Measurements from ENCODE around the gene LRRC26.
"Not testable (repeated sequence)": the region's sequence is repeated elsewhere in the genome, so short reads cannot be mapped to it uniquely, and the experiment has no call there.

Gene LRRC26

DNA sequence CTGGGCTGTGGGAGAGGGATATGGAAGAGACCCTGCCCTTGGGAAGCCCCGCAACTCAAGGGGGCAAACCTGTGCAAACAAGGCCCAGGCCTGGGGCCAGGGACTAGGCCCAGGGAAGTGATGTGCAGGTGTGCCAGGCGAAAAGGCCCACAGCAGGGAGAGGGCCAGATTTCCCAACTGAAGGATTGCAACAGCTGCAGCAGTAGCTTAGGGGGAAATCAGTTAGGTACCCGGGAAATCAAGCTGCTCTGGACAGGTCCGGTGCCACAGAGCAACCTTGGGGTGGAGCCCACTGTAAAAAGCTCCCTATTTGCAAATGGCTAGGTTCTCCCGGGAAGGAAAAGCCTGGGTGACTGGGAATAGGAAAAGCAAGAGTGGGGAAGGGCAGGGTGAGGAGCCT is 20.5 kb downstream of the LRRC26 start:
- DNase-seq: no peak

GRCh38 chr9:137148661-137149060 is 21.2 kb downstream of the LRRC26 start:
- DNase-seq: no peak

GRCh38 chr9:137148242-137148641 is 21.6 kb downstream of the LRRC26 start:
- DNase-seq: no peak

GRCh38 chr9:137147793-137148160 is 22.1 kb downstream of the LRRC26 start:
- DNase-seq: no peak

DNA sequence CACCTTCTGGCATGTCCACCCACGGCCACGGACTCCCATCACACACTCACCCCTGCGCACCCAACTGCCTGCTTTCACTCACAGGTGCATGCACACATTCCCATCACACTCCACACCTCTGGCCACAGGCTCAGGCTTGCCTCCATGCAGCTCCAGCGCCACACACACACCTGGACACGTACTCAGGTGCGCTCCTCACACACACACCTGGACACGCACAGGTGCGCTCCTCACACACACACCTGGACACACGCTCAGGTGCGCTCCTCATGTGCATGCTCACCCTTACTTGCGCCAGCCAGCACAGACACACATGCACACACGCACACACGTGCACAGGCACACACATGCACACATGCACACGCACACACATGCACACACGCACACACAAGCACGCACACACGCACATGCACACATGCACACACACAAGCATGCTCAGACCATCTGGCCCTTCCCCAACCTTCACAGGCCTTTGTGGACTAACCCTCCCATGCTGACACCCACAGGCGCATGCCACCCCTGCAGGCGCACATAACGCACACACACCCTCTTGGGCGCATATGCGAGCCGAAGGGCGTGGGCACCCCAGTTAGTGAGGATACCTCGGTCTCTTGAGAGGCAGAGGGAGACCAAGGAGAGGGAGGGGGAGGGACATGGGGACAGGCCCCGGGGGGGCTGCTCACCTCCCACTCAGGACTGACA is 22.6 kb downstream of the LRRC26 start:
- DNase-seq: no peak

GRCh38 chr9:137146527-137146918 is 23.3 kb downstream of the LRRC26 start:
- DNase-seq: no peak

DNA sequence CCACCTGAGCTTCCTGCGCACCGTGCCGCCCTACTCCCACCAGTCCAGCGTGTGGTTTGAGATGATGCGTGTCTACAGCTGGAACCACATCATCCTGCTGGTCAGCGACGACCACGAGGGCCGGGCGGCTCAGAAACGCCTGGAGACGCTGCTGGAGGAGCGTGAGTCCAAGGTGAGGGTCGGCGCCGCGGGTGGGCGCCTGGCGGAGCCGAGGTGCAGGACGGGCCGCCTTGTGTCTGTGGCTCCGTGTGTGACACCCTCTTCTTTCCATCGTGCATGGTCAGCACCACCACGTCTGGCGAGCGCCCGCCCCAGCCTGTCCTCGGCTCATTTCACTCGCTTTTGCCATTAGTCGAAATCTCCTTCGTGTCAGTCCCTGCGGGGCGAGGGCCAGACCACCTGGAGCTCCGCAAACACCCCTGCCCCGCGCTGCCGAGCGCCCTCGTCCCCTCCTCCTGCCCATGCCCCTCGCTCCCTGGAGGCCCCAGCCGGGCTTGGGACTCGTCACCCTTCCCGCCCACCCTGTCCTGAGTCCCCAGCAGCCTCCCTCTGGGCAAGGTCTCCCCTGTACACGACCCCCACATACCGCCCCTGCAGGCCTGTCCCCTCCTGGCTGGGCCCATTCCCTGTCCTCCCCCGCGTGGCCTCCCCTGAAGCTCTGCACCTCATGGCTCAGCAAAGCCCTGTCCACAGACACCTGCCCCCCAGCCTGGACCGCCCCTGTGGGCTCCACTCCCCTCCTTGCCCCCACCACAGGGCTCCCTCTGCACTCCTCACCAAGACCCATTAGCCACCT is 23.9 kb downstream of the LRRC26 start:
- no peak for DNase-seq

GRCh38 chr9:137143459-137143858 is 26.4 kb downstream of the LRRC26 start:
- no peak for DNase-seq

GRCh38 chr9:137141976-137142936 is 27.6 kb downstream of the LRRC26 start:
- DNase-seq: no peak

- no peak for DNase-seq
Observed at GRCh38 chr9:137141050-137141810, 28.6 kb downstream of the LRRC26 start.

- DNase-seq: no peak
Observed at GRCh38 chr9:137140151-137141012, 29.5 kb downstream of the LRRC26 start.

DNA sequence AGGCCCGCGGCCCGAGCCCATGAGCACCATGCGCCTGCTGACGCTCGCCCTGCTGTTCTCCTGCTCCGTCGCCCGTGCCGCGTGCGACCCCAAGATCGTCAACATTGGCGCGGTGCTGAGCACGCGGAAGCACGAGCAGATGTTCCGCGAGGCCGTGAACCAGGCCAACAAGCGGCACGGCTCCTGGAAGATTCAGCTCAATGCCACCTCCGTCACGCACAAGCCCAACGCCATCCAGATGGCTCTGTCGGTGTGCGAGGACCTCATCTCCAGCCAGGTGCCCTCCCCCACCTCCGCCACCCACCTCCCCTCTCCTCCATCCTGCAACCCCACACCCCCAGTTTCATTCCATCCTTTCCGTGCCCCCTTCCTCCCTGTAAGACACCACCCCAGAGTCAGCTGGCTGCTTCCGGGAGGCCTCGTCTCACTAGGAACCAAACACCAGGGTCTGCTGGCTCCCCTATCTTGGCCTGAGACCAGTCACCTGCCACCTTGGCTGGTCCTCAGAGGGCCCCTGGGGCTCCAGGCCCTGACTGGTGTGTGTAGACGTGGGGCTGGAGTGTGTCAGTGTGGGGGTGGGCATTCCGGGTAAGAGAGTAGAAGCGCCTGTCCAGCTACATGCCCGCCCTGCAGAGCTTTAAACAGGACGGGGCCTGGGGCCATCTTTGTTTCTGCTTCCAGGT is 30.2 kb downstream of the LRRC26 start:
- no peak for DNase-seq

- DNase-seq: no peak
Observed at GRCh38 chr9:137138722-137139467, 31.0 kb downstream of the LRRC26 start, which contains the start of gene GRIN1. TSS of gene GRIN1 (plus strand) at chr9:137139154. CDS start at chr9:137139487, 333 bp downstream.

DNA sequence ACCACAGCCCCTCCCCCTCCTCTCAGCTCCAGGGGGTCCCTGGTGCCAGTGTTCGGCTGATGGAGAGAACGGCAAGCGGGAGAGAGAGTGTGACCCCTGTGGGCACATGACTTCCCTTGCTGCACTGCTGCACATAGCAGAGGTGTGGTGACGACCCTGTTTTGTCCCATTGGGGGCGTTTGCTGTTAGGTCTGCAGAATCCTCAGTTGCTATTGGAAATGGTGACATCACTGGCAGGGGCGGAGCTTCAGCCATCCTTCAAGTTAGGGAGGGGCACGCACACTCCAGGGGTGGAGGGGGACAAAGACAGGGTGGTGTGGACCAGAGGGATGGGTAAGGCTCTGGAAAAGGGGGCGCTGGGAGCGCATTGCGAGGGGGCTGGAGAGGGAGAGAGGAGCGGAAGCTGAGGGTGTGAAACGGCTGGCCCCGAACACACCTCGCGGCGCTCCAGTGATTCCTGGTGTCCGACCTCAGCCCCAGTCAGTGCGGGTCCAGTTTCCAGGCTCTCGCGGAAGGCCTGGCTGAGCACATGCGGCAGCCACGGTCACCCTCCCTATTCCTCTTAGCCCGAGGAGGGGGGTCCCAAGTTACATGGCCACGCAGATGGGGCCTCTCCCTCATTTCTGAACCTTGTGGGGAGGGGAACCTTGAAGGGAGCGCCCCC is 31.7 kb downstream of the LRRC26 start:
- DNase-seq: no peak

GRCh38 chr9:137136881-137137607 is 32.8 kb downstream of the LRRC26 start:
- no peak for DNase-seq

DNA sequence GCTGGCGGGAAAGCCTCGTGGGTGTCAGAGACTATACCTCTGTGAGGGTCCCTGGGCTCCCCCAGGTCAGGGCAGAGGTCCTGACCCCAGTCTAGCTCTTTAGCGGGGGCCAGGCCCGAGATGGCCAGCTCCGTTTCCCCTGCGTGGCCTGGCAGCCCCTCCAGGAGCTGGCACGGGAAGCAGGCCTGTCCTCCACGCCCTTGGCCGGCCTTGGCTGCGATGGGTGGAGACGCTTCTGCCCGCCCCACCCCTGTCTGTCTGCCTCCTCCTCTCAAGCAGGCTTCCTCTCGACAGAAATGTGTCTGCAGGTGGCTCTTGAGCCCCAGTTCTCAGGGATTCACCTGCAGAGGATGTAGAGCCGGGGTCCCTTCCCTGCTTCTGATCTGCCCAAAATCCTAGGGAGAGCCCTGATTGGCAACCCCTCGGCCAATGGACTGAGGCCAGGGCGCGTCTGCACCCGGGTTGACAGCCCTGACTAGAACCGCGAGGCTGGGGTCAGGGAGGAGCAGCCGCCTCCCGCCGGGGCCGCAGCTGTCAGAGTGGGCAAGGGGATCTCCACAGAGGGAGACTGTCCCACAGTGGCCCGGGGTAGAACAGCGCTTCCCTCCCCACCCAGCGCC is 33.5 kb downstream of the LRRC26 start:
- DNase-seq: no peak

- not testable (repeated sequence) for DNase-seq
Observed at GRCh38 chr9:137135154-137135553, 34.7 kb downstream of the LRRC26 start.

DNA sequence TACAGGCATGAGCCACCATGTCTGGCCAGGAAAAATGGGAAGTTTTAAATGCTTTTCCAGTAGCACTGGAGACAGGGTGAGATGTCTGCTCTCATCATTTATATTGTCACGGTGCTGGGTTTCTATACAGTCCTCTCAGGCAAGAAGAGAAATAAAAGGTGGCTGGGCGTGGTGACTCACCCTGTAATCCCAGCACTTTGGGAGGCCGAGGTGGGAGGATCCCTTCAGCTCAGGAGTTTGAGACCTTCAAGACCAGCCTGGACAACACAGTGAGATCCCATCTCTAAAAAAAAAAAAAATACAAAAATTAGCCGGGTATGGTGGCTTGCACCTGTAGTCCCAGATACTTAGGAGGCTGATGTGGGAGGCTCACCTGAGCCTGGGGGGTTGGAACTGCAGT is 35.7 kb downstream of the LRRC26 start:
- DNase-seq: no peak

Data from islet precursor cell (in vitro differentiated cells).